Measurements from ENCODE around the gene RNF214.
"Not testable (repeated sequence)": the region's sequence is repeated elsewhere in the genome, so short reads cannot be mapped to it uniquely, and the experiment has no call there.

RNF214 gene

DNA sequence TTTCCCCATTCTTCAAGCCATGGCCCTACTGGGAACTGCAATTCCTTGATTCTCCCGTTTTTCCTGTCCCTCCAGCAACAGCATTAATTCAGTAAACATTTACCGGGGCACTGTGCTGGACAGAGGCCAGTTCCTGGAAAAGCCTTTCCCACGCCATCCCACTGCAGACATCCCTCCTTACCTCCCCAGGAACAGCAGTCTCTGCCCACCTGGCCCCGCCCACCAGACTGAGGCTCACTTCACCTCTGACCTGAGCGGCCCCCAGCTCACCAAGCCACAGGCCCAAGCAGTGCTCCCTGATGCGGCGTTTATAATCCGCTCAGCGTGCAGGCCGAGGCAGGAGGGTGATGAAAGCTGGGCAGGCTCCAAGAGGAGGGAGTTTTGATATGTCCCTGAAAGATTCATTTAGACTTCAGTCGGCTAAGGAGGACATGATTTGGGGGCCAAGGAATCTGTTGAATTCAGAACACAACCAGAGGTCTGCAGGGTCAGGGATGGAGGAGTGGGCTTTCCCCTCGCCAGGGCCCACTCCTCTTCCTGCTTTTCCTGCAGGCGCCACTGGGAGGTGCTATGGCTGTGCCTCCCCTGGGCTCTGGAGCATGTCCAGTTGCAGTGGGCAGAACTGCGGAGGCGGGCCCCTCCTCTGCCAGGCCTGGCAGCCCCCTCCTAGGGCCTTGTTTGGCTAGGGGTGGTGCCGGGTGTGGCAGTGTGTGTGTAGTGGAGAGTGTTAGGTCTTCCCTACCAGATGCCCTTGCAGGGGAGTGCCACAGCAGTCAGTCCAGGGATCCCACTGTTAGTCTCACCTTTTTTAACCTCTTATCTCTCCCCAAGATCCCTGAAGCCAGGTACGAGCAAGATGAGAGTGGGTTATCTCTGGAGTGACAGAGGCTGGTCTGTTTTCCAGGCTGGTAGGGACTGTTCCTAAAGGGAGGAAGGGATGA lies 34.7 kb upstream of the RNF214 start:
- FAIRE-seq, result no peak
- DNase-seq (ENCODE audit: extremely low spot score, insufficient read length, low read depth), result no peak

- DNase-seq (ENCODE audit: extremely low spot score, insufficient read length, low read depth) (no peak), FAIRE-seq (no peak)
These were observed 33.9 kb upstream of the RNF214 start for GRCh38 chr11:117198613-117199012.

DNA sequence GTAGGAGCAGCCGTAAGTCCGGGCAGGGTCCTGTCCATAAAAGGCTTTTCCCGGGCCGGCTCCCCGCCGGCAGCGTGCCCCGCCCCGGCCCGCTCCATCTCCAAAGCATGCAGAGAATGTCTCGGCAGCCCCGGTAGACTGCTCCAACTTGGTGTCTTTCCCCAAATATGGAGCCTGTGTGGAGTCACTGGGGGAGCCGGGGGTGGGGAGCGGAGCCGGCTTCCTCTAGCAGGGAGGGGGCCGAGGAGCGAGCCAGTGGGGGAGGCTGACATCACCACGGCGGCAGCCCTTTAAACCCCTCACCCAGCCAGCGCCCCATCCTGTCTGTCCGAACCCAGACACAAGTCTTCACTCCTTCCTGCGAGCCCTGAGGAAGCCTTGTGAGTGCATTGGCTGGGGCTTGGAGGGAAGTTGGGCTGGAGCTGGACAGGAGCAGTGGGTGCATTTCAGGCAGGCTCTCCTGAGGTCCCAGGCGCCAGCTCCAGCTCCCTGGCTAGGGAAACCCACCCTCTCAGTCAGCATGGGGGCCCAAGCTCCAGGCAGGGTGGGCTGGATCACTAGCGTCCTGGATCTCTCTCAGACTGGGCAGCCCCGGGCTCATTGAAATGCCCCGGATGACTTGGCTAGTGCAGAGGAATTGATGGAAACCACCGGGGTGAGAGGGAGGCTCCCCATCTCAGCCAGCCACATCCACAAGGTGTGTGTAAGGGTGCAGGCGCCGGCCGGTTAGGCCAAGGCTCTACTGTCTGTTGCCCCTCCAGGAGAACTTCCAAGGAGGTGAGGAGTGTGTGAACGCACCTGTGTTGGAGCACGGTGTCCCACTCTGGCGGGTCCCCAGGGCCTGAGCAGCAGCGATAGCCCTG lies 33.2 kb upstream of the RNF214 start, which contains the start of gene TAGLN:
TAGLN (plus strand) TSS at position 318 of the 863 bp plus-strand sequence. CDS start 3,644 bp downstream, outside the sequence.
- DNase-seq (ENCODE audit: extremely low spot score, insufficient read length, low read depth) (no peak), FAIRE-seq (no peak)

DNA sequence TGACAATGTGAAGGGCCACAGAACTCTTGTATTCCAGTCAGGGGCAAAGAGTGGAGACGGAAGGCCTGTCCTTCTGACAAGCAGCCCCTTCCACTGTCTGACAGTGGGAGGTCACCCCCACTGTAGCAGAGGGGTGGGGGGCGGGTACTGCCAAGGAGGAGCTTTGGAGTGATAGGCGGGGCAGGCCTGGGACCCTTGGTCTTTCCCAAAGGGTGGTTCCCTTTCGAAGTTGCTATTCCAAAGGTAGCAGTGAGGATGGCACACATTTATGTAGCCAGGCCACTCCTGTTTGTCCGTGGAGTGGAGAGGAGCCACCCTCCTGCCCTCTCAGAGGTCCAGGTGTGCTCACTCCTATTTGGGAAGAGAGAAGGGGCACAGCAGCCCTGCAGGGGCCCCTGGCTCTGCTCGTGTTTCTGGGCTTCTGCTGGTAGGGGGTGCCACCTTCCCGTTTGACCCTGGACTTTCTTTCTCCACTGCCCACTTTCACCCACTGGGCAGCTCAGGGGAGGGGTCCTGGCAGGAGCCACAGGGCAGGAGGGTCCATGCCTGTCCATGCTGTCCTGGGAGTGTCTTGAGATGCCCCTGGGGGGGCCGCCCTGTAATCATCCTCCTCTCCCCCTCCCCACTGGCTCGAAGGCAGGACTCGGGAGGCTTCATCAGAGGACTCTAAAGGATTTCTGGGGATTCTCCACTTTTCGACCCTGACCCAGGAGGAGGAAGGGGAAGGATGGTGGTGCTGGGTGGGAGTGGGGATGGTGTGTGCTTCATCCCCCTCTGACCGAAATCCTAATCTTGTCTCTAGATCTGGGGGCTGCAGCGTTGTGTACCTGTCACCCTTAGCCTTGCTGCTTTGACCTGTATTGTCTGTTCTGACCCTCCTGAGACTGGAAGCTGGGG lies 32.3 kb upstream of the RNF214 start:
- FAIRE-seq (no peak), DNase-seq (ENCODE audit: extremely low spot score, insufficient read length, low read depth) (no peak)

- no peak for DNase-seq (ENCODE audit: extremely low spot score, insufficient read length, low read depth)
- FAIRE-seq, result no peak
These were observed 31.4 kb upstream of the RNF214 start for GRCh38 chr11:117200813-117201657.

- no peak for DNase-seq (ENCODE audit: extremely low spot score, insufficient read length, low read depth)
- no peak for FAIRE-seq
These were observed 30.7 kb upstream of the RNF214 start for GRCh38 chr11:117201658-117202305.

- no peak for FAIRE-seq
These were observed 29.9 kb upstream of the RNF214 start for GRCh38 chr11:117202386-117203068.

DNA sequence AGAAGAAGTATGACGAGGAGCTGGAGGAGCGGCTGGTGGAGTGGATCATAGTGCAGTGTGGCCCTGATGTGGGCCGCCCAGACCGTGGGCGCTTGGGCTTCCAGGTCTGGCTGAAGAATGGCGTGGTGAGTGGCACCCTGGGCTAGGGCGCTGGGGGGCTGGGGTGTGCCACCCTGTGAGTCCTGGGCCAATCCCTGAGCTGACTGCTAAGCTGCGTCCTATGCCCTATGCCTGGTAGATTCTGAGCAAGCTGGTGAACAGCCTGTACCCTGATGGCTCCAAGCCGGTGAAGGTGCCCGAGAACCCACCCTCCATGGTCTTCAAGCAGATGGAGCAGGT lies 29.4 kb upstream of the RNF214 start:
- FAIRE-seq, result no peak

More at GRCh38 chr11:117202386-117203068, 29.9 kb upstream of the RNF214 start:
- DNase-seq (ENCODE audit: extremely low spot score, insufficient read length, low read depth), result no peak

DNA sequence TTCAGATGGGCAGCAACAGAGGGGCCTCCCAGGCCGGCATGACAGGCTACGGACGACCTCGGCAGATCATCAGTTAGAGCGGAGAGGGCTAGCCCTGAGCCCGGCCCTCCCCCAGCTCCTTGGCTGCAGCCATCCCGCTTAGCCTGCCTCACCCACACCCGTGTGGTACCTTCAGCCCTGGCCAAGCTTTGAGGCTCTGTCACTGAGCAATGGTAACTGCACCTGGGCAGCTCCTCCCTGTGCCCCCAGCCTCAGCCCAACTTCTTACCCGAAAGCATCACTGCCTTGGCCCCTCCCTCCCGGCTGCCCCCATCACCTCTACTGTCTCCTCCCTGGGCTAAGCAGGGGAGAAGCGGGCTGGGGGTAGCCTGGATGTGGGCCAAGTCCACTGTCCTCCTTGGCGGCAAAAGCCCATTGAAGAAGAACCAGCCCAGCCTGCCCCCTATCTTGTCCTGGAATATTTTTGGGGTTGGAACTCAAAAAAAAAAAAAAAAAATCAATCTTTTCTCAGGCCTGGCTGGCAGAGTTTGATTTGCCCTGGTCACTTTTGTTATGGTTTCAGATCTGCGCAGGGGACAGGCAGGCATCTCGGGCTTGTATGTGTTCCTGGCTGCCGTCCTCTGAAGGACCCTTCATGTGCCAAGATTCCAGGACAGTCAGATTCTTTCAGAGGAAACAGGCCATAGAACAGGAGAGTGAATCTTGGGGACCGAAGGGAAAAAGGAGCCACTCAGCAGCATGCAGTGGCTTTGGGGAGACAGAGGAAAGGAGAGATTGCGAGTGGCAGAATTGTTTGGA lies 28.0 kb upstream of the RNF214 start:
- FAIRE-seq (no peak), DNase-seq (ENCODE audit: extremely low spot score, insufficient read length, low read depth) (no peak)

More for the DNA sequence above, 29.4 kb upstream of the RNF214 start:
- DNase-seq (ENCODE audit: extremely low spot score, insufficient read length, low read depth), result no peak

DNA sequence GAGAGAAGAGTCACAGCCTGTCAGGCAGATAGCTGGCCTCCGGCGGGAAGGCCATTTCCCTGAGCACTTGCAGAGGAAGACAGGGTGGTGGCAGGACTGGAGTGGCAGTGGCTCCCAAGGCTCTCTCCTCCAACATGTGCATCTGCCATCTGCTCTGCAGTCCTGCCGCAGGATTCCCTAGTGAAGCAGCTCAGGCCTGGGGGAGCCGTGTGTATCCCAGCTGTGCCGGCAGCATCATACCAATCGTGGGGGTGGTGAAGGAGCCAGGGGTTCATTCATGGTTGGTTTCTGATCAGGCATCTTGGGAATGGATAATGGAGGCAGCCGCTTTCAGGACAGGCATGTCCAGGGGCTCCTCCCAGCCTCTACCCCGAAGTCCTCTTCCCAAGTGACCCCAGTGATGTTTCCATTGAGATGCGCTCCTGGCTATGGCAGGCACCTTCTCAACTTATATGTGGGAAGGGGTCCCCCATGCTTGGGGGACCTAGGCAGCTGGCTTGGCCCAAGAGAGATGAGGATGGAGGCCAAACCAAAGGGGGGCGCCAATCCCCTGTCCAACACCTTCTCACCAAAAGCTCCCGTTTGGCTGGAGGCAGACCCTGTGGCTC lies 27.2 kb upstream of the RNF214 start:
- FAIRE-seq, result no peak

GRCh38 chr11:117206111-117206510 lies 26.4 kb upstream of the RNF214 start:
- not testable (repeated sequence) for FAIRE-seq; DNase-seq (ENCODE audit: extremely low spot score, insufficient read length, low read depth)

More for the DNA sequence above, 27.2 kb upstream of the RNF214 start:
- DNase-seq (ENCODE audit: extremely low spot score, insufficient read length, low read depth), result no peak

GRCh38 chr11:117206859-117207258 lies 25.6 kb upstream of the RNF214 start:
- FAIRE-seq; DNase-seq (ENCODE audit: extremely low spot score, insufficient read length, low read depth): not testable (repeated sequence)

DNA sequence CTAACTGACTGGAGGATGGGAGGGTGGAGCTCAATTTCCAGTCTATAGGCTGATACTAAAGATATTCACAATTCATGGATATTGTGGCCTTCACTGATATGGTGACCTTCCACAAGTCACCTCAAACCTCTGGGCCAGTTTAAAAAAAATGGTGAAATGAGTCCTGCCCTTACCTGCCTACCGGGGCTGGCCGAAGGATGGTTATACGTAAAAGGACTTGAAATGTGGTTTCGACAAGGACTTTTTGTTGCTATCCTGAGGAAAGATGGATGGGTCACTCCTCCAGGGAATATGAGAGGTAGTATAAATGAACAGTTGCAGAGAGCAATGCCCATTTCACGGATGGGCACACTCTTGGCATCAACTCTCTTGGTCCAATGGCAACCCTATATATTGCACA lies 25.0 kb upstream of the RNF214 start:
- not testable (repeated sequence) for DNase-seq (ENCODE audit: extremely low spot score, insufficient read length, low read depth); FAIRE-seq

GRCh38 chr11:117208710-117209109 lies 23.8 kb upstream of the RNF214 start:
- not testable (repeated sequence) for DNase-seq (ENCODE audit: extremely low spot score, insufficient read length, low read depth); FAIRE-seq

DNA sequence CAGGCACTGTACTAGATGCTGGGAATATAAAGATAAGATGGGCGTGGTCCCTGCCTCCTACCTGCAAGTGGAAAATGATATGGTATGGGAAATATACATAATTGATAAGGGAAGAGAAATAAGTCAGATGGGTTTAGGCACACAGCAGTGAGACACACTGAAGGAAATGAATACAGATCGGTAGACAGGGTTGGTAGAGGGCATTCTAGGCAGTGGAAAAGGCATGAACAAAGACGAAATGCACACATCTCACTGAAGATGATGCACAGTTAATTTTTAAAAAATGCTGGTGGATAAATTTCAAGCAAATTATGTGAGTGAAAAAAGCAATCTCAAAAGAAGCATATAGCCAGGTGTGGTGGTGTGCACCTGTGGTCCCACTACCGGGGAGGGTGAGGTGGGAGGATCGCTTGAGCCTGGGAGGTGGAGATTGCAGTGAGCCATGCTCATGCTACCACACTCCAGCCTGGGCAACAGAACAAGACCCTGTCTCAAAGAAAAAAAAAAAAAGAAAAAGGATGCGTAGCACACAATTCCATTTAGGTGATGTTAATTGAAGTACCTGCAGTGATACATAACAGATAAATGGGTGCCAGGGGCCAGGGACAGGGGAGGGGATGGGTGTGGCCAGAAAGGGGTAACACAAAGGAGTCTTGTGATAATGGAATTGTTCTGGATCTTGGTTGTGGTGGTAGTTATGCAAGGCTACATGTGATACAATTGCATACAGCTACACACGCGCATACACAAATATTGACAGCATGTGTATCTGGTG lies 22.9 kb upstream of the RNF214 start:
- FAIRE-seq; DNase-seq (ENCODE audit: extremely low spot score, insufficient read length, low read depth): not testable (repeated sequence)

GRCh38 chr11:117210620-117211019 lies 21.9 kb upstream of the RNF214 start:
- DNase-seq (ENCODE audit: extremely low spot score, insufficient read length, low read depth) (no peak), FAIRE-seq (no peak)

Measured in GM18507 (cell line).